Stimulated activated CD8-positive, alpha-beta memory T cell treated with anti-CD3 and anti-CD28 coated beads, Interleukin-7, amount 100 ng/mL, for 24 hours (primary cell): ENCODE data around the gene LINGO1.

Experiments used
- DNase-seq: peaks from one replicate; pipeline ENCODE4 v3.0.0-alpha.2; 2020; ENCODE audit warnings: low read depth

Gene LINGO1

DNA sequence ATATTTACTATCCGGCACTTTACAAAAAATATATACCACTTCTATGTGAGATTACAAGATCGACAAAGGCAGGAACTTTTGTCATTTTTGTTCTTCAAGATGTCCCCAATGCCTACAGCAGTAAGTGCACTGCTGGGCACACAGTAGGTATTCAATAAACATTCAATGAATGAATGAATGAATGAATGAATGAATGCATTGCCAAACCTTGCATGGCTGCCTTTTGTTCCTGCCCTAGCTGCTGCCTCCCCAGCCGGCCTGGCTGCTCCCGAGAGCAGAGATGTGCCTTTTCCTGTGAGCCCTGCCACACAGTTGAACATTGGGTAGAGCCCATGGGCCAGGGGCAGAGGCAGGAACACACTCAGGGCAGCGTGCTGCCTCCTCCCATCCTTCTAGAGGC is 37.5 kb downstream of the LINGO1 start:
- DNase-seq = no peak

DNA sequence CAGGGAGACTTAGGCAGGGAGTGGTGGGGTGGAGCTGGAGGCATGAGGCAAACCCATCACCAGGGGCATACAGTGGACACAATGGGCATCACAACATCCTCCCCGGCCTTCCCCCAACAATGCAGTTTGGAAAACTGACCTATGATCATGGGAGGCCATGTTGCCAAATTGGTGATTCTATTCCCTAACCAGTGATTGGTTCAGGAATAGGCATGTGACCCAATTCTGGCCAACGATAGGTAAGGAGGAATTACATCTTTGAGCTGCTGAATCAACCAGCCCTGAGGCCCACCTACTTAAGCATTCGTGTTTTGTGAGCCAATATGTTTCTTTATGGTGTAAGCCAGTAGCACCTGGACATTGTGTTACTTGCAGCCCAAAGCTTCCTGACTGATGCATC is 40.0 kb downstream of the LINGO1 start:
- DNase-seq = no peak

DNA sequence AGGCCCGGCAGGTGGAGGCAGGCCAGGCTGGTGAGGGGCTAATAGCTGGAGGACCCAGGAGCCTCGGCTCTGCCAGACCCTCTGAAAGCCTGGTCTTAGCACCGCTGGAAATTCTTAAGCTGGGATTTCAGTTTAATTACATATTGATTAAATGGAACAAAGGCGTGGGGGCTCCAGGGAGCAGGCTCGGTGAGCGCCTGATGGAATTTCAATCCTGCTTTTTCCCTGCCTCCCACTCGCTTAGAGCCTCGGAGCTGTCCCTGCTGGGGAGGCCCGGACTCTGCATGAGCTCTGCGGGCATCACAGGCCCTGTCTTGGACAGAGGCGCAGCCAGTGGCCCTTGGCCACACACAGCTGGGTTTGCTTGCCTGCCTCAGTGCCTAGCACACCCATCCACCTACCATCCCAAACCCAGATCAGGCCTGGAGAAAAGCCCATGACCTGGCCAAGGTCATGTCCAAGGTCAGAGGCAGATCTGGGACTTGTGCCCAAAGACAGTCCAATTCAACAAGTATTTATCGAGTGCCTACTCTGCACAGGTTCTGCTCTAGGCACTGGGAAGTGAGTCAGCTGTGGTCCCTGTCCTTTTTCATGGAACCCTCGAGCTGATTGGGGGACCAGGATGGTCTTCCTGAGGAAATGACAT is 40.6 kb downstream of the LINGO1 start:
- no peak for DNase-seq

GRCh38 chr15:77589839-77590238 is 42.9 kb downstream of the LINGO1 start:
- DNase-seq = no peak

- no peak for DNase-seq
These were observed 44.6 kb downstream of the LINGO1 start for GRCh38 chr15:77588126-77588525.

DNA sequence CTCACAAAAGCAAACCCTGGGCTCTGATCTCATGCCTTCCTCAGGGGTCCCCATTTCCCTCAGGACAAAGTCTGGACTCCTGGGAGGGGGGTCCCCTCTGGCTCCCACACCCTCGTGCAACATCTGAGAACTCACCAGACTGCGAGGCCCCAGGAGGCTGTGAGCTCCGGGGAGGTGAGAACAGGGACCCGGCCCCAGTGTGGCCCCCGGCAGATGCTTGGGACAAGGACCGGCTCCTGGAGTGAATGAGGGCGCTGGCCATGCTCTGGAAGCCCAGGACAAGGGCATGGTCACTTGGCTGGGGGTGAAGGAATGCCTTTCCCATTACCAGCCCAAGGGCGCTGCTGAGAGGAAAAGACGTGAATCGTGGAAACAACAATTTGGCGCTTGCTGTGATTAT is 48.0 kb downstream of the LINGO1 start:
- no peak for DNase-seq

DNA sequence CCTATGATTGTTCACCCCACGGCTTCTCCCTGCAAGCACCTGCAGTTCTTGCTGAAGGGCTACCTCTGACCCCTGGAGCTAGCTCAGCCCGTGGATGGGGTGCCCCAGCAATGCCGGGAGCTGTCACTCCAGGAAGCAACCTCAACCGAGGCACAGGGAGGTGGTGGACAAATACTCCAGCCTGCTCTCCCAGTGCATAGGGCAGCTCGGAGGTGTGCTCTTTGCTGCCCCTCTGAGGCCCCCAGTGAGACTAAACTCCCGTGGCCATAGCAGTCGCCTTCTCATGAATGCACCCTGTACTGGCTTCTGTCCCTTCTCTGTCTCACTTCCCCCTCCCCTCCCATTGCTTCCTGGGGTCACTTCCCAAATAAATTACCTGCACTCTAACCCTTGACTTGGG is 48.5 kb downstream of the LINGO1 start:
- no peak for DNase-seq

DNA sequence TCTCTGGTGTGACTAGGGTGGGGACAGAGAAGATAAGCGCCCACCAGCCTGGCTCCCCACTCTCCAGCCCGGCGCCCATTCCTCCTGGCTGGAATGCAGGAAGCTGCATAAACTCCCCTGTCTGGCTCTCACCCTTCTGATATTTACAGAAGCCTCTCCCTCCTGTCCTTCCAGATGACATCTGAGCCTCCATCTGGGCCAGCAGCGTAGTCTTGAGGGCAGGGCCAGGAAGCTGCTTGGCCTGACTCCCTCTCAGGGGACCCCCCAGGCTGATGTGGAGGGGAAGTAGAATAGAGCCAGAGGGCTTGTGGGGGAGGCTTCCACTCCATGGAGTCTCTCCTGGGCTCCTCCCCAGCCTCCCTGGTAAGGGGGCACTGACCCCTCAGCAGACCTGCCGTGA is 49.9 kb downstream of the LINGO1 start:
- DNase-seq = no peak

- DNase-seq = no peak
These were observed 50.7 kb downstream of the LINGO1 start for GRCh38 chr15:77581896-77582569.

DNA sequence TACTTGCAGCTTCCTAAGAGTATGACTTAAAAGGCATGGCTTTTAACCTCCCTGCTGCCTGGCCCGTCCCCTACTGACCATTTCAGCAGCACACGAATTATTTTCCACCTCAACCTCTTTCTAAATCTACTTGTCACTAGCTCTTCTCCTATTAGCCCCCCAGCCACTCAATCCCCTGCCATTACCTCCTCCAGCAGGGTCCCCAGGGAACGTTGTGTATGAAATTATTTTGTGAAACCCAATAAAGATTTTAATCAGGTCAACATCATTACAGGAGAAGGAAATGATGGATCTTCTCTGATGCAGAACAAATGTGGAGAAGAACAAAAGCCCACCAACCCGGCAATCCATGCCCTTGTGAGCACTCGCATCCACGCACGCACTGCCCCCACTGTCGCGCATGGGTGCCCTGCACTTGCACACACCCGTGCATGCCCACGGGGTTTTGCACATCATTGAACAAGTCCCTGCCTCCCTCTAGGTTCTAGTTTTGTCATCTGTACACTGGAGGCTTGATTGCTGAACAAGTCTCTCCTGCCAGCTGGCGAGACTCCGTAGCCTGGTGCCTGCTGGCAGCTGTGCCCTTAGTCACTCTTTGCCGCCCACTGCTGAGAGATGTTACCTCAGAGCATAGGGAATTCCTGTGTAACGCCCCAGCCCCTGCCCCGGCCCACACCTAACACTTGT is 51.6 kb downstream of the LINGO1 start:
- no peak for DNase-seq

DNA sequence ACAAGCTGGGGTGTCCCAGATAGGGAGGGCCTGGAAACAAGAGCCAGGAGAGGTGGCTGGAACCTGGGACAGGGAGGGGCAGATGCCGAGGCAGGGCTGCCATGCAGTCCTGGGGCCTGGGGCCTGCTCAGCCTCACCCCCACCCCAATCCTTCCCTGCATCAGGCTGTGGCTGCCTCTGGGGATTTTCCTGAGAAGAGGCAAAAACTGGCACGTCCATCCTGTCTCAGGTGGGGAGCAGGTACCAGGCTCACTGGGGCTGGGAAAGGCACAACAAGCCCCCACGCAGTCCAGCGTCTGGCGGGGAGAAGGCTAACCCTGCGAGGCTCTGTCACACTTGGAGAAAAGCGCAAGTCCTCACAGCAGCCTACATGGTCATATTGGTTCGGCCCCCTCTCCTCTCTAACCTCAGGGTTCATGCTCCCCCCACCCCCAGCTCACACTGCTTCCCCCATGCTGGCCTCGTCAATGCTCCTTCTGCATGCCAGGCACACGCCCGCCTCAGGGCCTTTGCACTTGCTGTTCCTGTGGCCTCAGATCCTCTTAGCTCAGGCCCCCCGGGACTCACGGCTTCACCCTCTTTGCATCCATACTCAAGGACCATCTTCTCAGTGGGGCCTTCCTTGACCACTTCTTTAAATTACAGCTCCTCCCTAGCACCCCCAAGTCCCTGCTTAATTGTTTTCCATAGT is 53.1 kb downstream of the LINGO1 start:
- no peak for DNase-seq

DNA sequence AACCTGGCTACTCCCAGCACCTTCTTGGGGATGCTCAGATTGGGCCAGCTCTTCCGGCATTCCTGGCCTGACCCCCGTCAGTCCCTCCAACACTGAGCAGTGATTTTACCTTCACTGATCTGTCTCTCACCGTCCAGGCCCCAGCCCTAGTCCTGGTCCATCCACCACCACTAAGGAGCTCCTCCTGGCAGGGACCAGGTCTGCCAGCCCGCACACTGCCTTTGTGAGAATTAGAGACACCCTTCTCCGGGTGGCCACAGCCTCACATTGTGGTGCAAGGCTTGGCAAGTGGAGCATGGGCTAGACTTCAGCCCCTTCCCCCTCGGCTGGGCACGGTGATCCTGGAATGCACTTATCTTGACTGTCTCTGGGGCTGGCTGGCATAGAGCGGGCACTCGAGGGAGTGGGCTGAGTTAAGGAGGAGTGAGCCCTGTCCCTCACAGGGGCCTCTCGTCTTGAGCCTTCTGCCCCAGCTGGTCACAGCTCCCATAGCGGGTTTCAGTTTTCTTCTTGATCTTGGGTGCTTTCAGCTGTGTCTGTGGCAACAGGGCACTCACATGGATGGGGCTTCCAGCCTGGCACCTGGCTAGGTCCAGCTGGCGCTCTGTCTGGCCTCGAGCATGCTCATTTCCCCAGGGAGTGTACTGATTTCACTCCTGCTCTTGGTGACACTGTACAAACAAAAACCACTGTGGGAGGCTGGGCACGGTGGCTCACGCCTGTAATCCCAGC is 53.9 kb downstream of the LINGO1 start:
- no peak for DNase-seq

DNA sequence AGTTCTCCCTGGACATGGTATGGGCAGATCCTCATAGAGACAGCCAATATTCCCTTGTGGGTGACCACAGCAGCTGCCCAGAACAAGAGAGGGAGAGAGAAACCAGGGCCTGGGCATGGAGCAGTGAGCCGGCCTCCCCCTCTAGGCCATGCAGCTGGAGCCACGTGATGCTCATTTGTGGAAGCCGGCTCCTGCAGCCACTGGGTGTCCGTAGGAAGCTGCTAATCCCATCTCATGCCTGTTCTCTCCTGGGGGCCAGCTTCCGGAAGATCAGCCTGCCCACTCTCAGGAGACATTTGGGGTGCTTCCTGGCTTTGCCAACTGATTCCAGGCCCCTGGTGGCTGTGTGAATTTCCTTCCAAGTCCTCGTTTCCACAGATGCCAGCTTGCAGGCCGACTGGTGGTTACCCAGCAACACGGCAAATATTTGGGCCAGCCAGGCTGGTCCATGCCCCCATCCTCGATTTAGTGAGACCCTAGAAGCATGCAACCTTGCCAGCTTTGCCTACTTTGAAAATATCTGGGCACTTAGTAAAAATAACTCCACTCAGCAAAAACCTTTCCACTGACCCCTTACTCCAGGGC is 55.3 kb downstream of the LINGO1 start:
- no peak for DNase-seq

DNA sequence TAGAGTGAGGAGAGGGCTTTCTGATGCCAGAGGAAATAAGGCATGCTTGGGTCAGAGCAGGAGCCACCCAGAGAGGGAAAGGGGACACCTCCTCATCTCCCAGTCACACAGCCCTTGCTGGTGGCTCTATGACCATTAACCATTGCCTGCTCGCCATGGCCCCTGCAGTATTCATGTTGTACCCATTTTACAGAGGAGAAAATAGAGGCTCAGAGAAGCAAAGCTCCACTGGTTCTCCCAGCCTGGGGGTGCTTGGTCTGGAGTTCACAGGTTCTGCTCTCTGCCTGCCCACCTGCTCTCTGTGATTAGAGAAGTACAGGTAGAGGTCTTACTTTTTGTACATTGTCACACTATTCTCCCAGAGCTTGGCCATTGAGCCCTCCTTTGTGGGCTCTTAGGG is 56.2 kb downstream of the LINGO1 start:
- DNase-seq = no peak

DNA sequence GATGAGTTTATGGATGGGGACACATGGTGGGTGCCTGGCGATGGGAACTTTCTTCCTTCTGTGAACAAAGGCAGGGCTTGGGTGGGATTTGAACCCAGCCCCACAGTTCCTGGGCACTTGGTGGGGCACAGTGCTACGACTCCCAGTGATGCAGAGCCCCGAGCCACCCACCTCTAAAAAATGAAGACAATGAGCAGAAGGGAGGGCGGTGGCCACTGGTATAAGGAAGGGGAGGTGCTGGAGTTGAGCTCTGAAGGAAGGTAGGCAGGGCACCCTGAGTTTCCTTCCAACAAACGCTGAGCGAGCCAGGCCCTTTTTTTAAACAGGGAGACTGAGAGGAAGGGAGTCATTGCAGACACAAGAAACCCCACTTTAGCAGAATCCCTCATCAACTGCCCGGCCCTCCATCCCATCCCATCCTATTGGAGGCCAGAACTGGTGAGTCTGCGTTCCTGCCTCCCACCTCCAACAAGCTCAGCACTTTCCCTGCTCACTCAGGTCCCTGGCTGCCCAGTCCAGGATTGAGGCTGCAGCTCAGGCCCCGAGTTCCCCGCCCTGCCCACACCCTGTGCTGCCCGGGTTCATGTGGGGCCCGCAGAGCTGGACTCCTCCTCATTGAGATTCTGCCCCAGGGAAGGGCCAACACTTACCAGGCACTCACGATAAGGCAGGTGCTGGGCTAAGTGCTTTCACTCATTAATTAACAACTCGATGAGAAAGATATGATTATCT is 57.3 kb downstream of the LINGO1 start:
- no peak for DNase-seq

- DNase-seq = no peak
These were observed 58.0 kb downstream of the LINGO1 start for GRCh38 chr15:77574521-77575202.

DNA sequence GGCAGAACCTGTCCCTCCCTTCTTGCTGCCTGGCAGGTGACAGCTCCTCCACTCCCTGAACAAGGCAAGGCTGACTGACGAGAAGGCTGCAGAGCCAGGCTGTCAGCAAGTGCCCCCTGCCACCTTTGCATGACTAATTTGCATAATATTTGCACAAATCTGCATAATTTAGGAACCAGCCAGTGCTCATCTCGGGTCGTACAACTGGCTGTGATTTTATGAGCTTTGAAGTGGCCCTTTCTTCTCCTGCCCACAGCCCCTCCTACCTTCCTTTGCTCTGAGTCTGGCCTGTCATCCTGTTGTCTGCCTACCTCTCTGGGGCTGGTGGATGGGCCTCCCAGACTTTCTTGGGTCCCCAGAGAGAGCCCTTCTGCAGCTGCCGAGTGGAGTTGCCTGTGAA is 58.9 kb downstream of the LINGO1 start:
- no peak for DNase-seq

DNA sequence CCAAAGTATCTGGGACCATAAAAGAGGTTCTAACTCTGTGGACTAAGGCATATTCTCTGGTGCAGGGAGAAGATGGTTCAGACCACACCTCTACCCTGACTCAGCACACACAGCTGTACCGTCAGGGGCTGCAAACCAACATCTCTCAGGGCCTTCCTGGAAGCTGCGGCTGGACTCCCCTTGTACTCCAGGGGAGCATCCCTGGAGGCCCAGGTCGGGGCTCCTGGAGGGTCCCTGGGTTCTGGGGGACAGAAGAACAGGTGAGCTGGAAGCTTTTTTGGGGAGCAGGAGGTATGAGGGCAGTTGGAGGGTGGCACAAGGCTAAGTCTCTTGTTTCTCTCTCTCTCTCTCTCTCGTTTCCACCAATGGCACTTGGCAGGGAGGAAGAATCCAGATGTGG is 60.5 kb downstream of the LINGO1 start:
- no peak for DNase-seq

DNA sequence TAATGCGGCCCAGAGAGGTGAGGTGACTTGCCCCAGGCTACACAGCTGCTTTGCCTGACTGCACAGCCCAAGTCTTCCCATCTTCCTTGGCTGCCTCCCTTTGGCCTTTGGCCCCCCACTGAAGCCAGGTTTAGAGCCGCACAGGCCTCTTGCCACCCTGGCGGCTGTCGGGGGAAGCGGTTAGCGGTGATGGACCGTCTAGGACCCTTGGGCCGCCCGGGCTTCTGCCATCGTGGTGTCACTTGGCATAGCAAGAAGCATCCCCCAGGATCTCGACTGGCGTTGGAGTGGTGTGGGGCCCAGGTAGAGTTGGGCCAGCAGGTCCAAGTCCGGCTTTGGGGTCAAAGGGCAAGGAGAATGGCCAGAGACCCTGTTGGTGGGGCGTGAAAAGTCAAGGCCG is 61.0 kb downstream of the LINGO1 start:
- no peak for DNase-seq

DNA sequence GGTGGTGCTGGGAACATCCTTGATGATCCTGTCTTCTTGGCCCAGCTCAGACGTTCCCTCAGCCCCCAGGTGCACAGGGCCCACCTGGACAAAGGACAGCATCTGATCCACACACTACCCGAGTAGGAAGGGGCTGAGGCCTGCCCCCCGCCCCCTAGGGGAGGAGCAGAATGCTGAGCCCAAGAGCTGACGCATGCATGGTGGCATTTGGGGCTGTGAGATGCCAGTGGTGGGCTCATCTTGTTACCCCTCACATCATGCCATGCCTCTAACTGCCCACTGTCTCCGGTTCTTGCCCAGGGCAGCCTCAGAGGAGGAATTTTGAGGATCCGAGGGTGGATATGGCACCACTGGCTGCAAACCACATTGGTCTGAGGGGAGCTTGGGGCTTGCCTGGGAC is 61.5 kb downstream of the LINGO1 start:
- DNase-seq = no peak

DNA sequence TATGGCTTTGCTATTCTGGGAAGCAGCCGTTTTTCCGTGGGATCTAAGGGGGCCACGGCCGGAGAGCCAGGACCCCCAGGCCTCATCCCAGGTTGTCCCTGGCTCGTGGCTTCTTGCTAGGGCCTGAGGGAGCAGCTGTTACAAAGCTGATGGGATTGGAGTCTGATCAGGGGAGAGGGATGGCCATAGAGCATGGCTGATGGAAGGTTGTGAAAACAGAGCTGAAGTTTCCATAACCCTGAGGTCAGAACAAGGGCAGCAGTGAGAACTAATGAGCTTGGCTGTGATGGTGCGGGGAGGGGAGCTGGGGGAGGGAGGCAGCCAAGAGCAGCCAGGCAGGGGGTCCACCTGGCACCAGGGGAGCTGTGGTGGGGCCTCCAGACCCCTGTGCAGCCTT is 63.0 kb downstream of the LINGO1 start:
- no peak for DNase-seq
